Measurements from ENCODE around the gene FRMD4A.

FRMD4A gene

DNA sequence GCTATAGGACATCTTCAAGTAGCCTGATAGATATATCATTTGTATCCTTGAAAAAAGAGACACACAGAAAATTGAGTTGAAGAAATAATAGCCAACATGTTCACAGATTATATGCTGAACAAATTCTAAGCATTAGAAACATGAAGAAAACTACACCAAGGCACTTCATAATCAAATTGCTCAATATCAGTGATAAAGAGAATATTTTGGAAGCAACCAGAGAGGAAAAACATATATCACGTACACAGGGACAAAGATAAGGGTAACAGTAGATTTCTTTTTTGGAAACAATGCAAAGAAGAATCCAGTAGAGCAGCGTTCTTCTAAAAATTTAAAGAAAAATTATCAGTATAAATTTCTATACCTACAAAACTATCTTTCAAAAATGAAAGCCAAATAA lies 6.0 kb upstream of the FRMD4A start:
- DNase-seq: no peak

DNA sequence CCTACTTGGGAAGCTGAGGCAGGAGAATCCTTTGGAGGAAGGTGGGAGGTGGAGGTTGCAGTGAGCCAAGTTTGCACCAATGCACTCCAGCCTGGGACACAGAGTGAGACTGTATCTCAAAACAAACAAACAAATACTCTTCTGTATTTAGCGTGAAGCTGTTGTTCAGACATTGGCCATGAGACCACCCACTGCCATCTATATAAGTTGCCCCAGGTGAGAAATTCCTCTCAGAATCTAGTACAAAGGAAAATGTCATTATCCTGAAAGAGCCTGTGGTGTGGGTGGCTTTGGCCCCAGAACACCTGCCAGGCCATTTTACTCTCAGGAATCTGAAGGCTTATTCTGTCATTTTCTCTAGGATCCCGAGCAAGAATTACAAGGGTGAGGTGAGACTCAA lies 4.0 kb upstream of the FRMD4A start:
- no peak for DNase-seq

DNA sequence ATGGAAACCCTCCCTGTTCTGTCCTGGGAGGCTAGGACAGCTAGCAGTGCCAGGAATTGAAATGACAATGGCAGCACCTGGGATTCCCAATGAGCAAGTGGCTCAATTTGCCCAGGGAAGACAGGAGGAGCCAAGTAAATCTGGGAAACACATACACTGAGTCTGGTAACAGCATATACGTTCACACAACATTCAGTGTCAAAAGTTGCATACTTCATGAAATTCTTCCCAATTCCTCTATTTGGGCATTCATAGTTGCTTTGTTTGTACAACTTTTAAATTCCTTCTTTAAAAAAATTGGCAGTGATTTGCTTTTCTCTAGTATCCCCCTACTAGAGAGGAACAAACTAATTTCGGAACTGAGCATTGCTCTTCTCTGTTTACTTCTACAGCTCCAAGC lies 2.9 kb upstream of the FRMD4A start:
- no peak for DNase-seq

DNA sequence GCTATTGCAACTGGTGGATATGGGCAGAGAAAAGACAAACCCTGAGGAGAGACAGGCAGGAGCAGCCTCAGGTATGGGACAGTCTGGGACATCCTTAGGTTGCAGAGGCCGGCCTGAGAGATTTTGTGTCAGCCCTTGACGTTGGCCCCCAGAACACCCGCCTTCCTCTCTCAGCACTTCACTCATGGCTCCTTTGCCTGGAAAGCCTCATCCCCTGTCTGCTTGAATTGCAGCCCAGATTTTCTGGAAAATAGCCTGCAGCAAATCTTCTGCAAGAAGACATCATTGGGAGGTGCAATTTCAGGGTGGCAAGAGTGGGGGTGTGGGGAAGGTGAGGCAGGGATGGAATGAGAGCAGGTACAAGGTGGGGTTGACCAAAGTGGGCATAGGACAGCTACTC lies 2.2 kb upstream of the FRMD4A start:
- no peak for DNase-seq

DNA sequence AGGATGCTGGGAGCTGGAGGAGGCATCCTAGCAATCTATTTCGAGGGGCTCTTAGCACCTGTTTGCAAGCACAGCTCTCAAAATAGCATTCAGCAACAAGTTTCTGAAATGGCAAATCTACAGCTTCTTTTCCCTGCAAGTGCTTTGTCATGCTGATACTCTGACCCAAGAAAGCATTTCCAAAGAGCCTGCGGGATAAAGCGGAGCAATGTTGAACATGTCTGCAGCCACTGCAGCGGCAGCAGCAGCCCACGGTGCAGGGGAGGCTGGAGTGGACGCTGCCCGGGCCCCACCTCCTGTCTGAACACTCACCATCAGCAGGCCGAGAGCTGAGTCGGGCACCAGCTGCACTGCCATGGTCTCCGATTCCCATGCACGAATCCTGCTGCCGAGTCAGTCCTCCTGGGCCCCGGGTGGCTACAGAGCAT lies 964 bp downstream of the FRMD4A start:
- no peak for DNase-seq

DNA sequence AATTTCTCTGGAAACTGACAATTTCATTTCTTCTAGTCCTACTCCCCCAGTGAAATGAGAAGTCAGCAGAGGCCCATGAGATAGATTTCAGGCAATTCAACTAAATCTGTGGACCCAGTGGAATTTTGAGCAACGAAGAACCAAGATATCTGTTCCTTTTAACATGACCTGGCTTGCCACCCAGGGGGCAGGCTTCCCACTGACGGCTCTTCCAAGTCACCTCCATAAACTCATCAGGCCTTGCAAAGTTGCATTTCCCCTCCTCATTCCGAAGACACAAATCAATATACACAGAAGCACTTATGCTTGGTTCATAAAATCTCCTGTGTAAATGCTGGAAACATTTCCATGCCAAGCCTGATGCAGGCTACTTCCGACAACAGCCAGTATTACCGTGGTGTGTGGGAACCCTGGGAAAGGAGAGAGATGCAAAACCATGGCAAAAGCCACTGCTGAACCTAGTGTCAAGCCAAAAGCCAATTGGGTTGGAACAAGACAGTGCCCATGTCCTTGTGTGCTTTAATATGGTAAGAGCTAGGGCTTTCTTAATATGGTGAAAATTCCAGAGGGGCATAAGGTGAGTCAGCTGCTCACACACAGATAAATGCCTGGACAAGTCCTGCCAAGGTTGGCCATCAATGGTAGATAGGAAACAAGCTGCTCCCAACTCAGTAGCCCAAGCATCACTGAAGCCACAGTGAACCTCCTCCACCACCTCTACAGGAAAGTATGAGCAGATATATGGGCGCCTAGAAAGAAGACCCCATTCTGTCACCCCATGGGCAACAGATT lies 1.6 kb downstream of the FRMD4A start:
- DNase-seq: no peak

DNA sequence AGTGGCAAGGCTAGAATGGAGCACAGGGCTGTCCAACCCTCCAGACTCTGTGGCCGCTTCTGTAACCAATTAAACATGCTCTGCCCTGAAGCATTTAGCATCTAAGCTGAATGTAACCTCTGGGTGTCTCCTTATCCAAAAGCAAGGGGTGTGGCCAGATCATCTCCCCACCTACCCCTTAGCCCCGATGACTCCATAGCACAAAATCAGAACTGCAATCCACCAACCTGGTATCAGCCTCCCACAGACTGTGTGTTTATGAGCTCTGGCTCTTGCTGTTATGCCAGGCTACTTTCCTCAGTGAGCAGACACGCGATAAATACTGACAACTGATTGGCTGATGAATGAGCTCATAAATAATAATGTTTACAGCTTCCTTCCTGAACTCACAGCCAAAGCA lies 3.2 kb downstream of the FRMD4A start:
- DNase-seq: no peak

DNA sequence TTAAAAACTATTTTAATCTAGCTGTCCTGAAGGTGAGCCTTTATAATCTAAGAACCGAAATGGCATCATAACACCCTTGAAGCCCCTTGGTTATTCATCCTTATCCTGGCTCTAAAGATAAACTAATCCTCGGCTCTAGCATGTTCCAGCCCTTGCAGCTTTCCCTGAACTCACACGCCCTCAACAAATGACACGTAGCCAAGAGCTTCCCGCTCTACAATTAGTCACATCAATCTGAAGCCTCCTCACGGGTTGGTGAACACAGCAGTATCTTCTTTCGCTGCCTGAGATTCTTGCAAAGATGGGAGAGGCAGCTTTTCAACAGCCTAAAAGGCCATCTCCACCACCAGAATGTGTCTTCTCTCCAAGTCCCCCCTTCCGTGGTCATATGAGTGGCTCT lies 4.1 kb downstream of the FRMD4A start:
- no peak for DNase-seq

DNA sequence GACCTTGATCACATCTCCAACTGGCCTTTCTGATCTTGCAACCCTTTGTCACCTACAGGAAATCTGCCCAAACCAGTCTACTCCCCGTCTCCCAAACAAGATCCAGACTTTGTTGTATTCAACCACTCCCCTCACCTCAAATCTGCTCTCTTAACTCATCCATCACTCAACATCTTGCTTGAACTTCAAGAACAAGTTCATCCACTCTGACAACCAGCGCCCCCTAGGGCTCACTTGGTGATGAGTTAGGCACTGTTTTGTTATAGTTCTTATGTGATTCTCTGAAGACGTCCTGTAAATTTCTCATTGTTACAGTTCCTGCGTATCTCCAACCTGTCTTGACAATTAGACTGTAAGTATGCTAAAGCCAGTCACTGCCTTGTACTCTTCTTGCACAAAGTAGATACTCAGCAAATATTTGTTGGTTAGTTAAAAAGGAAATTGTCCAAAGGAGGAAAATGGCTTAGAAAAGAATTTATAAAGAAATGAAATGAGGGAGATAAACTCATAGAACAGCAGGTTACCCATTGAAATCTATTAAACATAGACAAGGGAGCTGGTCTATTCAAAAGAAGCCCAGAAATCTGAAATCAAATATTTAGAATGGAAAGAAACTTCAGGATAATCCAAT lies 5.3 kb downstream of the FRMD4A start:
- no peak for DNase-seq

DNA sequence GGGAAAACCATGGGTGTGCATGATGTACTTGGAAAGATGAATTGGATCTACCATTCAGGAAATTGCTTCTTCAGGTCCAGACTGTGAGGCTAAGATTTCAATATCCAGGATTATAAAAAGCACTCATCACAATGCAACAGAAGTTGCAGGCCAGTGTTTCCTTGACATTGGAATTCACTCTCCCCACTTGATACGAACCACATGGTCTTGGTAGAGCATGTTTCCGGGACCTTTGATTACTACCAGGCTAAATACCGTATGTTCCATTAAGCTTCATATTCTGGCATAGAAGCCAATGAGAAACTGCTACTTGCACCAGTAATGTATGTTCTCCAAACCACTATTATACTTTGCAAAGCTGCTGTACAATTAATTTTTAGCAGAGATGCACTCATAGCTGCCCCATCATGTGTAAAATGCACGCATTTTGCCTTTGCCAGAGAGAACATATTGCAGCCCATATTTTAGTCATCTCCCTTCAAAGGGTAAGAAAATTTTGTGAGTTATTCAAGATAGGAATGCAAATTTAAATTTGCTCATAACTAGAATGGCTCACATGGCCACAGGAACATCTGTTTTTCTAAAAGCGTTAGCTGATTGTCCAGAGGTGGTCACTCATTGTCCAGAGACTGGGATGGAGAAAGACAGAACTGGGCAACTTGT lies 8.1 kb downstream of the FRMD4A start:
- no peak for DNase-seq

DNA sequence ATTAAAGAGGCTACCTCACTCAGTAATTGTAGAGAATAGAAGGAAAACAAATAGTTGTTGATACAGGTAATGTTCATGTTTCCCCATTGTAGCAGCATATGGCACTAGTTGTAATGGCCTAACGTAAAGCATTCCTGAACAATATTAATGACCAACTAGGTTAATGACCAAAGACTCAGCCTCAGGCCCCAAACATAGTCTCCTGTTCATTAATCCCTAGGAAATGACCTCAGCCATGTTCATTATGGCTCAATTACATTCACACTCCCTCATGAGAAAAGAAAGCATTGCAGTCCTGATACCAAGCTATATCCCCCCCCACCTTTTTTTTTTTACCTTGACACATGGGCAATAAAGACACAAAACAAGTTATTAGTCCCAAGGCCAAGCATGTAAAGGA lies 12.7 kb downstream of the FRMD4A start:
- no peak for DNase-seq

DNA sequence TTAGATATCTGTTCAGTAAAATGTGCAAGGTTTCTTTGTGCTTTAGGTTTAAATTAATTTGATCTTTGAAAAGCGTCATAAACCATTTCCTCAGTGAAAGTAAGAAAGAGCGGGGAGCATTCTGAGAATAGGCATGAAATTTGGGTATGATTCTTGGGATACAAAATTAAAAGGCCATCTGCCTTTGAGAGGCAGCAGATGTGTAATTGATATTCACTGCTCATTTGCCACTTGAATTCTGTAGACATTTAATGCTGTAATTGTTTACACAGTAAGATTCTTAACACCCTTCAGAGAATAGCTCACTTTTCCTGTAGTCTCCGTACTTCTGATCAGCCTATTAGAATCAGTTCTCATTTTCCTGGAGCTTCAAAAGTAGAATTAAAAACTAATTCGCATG lies 18.7 kb downstream of the FRMD4A start:
- peak; percentile 32 for DNase-seq

DNA sequence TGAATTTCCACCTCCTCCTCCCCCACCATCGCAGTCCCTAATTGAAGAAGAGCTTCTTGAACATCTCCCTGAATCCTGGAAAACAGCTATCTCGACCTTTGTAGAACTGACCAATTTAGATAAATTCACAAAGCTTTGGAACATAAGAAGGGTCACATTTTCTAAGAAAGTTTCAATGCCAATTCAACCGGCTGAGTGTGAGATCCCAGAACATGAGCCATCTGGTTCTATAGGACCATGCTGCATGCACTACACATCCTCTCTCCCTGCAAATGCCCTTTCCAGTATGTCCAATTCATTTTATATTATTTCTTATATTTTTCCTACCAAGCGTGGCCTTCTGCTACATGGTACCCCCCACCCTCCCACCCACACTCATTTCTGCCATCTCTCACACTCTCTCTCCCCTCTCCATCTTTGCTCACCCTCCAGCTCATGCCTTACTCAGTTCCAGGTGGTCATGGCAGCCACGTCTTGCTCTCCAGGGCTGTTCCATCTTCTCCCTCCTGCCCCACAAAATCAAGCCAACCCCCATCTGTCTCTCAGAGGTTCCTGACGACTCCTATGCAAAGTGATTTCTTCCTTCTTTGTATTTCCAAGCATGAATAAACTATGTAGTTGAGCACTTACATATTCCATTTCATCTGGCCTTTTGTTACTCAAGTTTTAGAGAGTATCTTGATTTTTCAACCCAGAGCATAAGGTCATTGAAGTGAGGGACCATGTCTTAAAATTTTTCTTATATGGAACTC lies 19.3 kb downstream of the FRMD4A start:
- DNase-seq: no peak

DNA sequence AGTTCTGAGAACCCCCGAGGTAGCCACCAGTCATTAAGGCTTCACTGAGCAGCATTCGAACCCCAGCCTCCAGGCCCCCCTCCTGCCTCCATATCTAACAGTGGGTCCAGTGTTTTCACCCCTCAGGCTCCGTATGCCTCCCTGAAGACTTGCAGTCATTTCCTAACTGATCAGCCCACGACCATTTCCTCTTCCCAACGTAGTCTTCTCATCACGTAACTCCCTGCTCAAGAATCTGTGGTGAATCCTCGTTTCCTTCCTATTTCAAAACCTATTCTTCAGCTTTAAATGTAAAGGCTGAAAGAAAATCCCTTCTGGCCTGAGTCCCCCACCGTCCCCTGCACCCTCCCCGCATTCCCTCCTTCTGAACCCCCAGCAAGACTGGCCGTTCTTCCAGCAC lies 21.1 kb downstream of the FRMD4A start:
- DNase-seq: no peak

DNA sequence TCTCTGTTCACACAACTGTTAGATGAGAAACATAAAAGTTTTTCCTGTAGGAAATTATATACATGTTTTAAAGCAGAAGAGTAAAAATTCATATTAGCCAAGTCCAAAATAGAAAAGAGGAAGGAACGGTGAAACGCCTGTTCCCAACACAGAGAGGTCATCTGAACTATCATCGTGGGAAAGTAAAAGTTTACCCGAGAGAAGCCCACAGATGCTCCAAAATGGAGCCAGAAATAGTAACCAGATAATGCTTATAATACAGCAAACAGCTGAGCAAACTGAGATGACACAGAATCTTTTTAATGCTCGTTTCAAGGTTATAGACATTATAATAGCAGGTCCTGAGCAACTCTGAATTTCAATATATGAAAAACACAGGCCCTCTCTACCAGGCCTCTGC lies 24.5 kb downstream of the FRMD4A start:
- DNase-seq: no peak

DNA sequence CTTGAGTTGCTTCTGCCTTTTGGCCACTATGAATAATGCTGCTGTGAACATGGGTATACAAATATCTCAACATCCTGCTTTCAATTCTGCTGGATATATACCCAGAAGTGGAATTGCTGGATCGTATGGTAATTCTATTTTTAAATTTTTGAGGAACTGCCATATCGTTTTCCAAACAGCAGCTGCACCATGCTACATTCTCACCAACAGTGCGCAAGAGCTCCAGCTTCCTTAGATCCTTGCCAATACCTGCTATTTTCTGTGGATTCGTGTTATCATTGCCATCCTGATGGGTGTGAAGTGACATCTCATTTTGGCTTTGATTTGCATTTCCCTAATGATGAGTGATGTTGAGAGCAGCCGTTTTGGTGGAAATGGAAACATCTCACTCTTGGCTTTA lies 26.7 kb downstream of the FRMD4A start:
- DNase-seq: no peak

DNA sequence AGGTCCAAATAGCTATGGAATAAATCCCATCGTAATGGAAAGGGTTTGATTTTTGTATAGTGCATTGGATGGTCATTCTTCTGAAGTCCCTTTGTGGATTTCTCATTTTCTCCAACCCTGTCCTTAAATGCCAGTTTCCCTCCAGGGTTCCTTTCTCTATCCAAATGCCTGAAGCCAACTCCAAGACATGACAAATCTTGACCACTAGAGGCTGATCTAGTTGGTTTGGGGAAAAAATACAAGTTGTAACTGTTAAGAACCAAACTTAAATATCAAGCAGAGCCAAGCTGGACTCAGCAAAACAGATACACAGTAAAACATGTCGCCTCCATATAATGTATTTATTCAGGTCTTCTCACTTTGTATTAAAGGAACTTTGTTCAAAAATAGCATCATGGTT lies 28.7 kb downstream of the FRMD4A start:
- DNase-seq: no peak

DNA sequence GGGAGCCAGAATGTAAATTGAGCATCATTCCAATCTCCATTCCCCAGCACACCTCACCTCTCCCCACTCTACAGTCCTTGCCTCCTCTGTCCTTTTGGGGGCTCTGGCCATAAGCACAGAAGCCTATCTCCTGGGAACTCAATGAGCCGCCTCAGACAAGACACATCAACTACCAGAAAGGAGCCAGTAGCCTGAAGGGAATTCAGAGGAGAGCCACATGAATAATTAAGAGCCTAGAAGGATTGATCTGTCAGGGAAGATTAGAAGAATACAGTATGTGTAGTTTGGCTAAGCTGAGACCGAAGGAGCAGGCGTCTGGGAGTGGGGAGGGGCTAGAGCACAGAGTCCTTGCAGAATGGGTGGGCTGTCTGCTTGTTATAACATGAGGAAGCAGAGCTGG lies 31.2 kb downstream of the FRMD4A start:
- no peak for DNase-seq

DNA sequence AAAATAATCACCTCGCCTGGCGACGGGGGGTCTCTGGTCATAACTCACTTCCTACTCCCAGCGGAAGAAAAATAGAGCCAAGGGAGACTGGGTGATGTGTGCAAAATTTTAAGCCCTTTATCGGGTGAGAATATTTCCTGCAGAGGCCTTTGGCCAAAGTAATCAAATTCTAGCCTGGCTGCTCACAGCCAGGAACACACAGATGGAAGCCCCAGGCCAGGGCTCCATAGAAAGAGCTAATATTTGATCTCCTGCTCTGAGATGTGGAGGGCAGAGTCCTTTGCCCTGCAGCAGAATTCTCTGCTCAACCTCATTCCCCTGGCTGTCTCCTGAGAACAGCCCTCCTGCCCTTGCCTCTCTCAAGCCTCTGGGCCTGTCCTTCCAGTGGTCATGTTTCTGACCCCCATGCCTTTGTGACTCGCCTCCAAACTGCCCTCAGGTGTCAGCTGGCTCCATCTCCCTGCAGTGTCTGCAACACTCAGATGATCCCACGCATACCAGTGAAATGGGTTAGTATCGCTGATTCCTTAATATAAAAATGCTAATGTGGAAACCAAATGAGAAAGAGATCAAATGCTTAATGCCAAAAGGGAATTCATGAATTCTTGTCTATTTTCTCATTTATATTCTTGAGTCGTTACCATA lies 34.5 kb downstream of the FRMD4A start:
- DNase-seq: no peak

DNA sequence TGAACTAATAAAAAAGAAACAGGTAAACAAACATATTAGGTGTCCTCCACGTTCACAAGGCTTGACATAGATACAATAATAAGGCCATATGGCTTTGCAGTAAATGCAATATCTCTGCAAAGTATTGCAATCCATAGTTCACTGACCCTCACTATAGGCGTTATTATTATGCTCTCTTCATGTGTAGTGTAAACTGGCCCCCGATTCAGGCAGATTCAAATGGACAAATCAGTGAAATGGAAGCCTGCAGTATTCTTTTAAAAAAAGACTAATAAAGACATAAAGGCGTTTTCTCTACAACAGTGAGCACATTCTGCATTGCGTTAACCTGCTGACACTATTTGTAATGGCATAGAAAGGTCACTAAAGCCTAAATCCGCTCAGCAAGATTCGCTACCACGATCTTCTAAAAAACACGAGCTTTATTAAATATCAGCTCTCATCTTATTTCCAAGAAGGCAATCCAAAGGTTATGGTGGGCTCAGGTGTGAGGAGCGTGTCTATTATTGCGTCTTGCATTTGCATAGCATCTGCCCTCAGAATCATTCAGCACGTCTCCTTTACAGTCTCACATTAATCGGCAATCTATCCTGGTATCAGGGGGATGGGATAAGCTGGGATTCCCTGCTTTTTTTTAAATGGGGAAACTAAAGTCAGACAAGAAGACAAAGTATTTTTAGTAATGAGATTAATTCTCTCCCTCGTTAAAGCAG lies 36.2 kb downstream of the FRMD4A start:
- no peak for DNase-seq

DNA sequence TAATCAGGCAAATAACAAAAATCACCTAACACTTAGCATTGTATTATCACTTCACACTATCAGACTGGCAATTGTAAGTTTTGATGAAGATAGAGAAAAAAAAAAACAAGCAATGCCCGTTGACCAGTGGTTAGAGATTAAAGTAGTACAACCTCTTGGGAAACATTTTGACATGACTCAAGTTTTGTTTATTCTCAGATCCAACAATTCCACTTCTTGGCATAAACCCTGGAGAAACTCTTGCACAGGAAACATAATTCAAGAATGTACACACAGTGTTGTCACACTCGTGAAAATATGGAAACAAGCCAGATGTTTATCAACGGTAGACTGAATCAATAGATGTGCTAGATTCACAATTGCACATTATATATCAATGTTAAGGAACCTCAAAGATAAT lies 37.2 kb downstream of the FRMD4A start:
- DNase-seq: no peak

DNA sequence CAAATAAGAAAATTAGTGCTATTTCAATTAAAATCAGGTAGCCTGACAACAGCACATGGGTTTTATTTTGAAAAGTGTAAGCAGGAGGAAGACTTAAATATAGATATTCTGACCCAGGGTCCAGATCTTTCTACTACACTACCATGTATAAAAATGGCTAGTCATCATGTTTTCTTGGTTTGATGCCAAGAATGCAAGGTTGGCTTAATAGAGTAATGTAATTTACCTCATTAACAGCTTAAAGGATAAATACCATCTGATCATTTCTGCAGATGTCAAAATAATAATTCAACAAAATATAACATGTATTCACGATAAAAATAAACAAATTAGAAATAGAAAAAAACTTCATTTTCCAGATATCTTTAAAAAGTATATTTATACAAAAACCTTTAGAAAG lies 39.4 kb downstream of the FRMD4A start:
- no peak for DNase-seq

All from NCI-H1092 (cell line).